ENCODE data around the gene NUP210. TPM values are rescaled to one million over a fixed set of nuclear protein-coding genes. Genes with fewer than 3 reads are reported as not detected.

NUP210 gene
- total and polyA plus RNA-seq, 2 of the 13 experiments (the other 11 are each of a cell fraction or from before 2014, with no cell fraction given), result 31.6 to 35.2 TPM

DNA sequence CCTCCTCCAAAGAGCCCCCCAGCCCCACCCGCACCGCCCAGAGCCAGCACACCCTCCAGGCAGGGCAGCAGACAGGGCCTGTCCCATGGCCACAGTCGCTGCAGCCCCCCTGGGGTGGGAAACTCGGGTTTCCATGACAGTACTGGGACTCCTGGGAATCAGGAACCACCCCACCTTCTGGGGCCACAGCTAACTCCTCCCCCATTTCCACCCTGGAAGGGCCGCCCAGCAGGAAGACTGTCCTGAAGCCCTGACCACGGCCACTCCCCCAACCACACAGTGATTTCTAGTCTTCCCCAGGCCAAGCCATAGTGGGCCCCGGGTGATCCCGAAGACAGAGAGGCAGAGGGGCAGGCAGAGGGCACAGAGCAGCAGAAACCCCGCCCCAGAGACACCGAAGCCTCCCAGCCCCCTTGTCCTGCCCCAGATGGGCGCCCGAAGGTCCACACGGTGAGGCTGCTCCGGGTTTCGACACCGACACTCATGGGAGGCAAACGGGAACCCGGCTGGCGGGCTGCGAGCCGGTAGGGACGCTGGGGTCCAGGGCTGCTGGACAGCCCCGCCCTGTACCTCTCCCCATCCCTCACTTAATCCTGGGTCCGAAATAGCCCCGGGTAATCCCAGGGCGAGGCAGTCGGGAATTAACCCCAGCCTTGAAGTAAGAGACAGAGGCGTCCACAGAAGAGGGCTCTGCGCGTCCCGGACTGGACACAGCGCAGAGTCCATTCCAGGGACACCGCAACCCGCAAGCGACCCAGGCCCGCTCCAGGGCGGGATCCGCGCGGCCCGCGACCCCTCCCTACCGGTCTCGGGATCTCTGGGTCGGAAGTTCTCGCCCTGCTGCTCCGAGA is 138.4 kb downstream of the NUP210 start (continued):
- TF ChIP-seq, protein P1, sequence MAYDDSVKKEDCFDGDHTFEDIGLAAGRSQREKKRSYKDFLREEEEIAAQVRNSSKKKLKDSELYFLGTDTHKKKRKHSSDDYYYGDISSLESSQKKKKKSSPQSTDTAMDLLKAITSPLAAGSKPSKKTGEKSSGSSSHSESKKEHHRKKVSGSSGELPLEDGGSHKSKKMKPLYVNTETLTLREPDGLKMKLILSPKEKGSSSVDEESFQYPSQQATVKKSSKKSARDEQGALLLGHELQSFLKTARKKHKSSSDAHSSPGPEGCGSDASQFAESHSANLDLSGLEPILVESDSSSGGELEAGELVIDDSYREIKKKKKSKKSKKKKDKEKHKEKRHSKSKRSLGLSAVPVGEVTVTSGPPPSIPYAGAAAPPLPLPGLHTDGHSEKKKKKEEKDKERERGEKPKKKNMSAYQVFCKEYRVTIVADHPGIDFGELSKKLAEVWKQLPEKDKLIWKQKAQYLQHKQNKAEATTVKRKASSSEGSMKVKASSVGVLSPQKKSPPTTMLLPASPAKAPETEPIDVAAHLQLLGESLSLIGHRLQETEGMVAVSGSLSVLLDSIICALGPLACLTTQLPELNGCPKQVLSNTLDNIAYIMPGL (CRISPR knock-in tag; IDR thresholded peaks at IDR 0.05; ENCODE audit: borderline replicate concordance in 1 of 2, low read depth in 1 of 2), result peak in 1 of 2 experiments; percentile 61; a peak in 2 of 4 replicates
- TF ChIP-seq IRX3 (CRISPR knock-in tag; IDR thresholded peaks at IDR 0.05; ENCODE audit: borderline replicate concordance, low read depth) (no peak), ATF7-NPFF (CRISPR knock-in tag; IDR thresholded peaks at IDR 0.05; ENCODE audit: low read depth) (0 out of 2 replicates have a peak, but pooled peaks have one; percentile 6), ZBTB8A (CRISPR knock-in tag; IDR thresholded peaks at IDR 0.05; ENCODE audit: borderline replicate concordance, low read depth) (no peak), RARG (CRISPR knock-in tag; IDR thresholded peaks at IDR 0.05; ENCODE audit: low read depth) (no peak), MATR3 (CRISPR knock-in tag; IDR thresholded peaks at IDR 0.05) (no peak), ZNF616 (CRISPR knock-in tag; IDR thresholded peaks at IDR 0.05; ENCODE audit: low read depth) (no peak), ZNF839 (CRISPR knock-in tag; IDR thresholded peaks at IDR 0.05; ENCODE audit: borderline replicate concordance) (no peak), SETDB1 (CRISPR knock-in tag; IDR thresholded peaks at IDR 0.05; ENCODE audit: borderline replicate concordance) (no peak), PRMT3 (CRISPR knock-in tag; IDR thresholded peaks at IDR 0.05; ENCODE audit: borderline replicate concordance, low read depth) (no peak), CC2D1A (CRISPR knock-in tag; IDR thresholded peaks at IDR 0.05) (0 out of 2 replicates have a peak, but pooled peaks have one; percentile 38), MTF2 (CRISPR knock-in tag; IDR thresholded peaks at IDR 0.05; ENCODE audit: borderline replicate concordance) (no peak), ZNF296 (CRISPR knock-in tag; conservative IDR thresholded peaks at IDR 0.05) (peak; percentile 53; the same call in 1 of the 2 replicates), ZNF567 (CRISPR knock-in tag; IDR thresholded peaks at IDR 0.05; ENCODE audit: borderline replicate concordance) (0 out of 2 replicates have a peak, but pooled peaks have one; percentile 43), ZSCAN21 (CRISPR knock-in tag; IDR thresholded peaks at IDR 0.05; ENCODE audit: borderline replicate concordance) (peak; percentile 28; the same call in 1 of the 2 replicates), ZNF33B (CRISPR knock-in tag; IDR thresholded peaks at IDR 0.05) (peak; percentile 31; the same call in 1 of the 2 replicates)
- TF ChIP-seq, protein P2, sequence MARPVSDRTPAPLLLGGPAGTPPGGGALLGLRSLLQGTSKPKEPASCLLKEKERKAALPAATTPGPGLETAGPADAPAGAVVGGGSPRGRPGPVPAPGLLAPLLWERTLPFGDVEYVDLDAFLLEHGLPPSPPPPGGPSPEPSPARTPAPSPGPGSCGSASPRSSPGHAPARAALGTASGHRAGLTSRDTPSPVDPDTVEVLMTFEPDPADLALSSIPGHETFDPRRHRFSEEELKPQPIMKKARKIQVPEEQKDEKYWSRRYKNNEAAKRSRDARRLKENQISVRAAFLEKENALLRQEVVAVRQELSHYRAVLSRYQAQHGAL (CRISPR knock-in tag; IDR thresholded peaks at IDR 0.05; ENCODE audit: not compliant biosample characterization), result no peak
- TF ChIP-seq, protein P3, sequence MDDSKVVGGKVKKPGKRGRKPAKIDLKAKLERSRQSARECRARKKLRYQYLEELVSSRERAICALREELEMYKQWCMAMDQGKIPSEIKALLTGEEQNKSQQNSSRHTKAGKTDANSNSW (CRISPR knock-in tag; IDR thresholded peaks at IDR 0.05; ENCODE audit: borderline replicate concordance), result no peak
- TF ChIP-seq, protein P4, sequence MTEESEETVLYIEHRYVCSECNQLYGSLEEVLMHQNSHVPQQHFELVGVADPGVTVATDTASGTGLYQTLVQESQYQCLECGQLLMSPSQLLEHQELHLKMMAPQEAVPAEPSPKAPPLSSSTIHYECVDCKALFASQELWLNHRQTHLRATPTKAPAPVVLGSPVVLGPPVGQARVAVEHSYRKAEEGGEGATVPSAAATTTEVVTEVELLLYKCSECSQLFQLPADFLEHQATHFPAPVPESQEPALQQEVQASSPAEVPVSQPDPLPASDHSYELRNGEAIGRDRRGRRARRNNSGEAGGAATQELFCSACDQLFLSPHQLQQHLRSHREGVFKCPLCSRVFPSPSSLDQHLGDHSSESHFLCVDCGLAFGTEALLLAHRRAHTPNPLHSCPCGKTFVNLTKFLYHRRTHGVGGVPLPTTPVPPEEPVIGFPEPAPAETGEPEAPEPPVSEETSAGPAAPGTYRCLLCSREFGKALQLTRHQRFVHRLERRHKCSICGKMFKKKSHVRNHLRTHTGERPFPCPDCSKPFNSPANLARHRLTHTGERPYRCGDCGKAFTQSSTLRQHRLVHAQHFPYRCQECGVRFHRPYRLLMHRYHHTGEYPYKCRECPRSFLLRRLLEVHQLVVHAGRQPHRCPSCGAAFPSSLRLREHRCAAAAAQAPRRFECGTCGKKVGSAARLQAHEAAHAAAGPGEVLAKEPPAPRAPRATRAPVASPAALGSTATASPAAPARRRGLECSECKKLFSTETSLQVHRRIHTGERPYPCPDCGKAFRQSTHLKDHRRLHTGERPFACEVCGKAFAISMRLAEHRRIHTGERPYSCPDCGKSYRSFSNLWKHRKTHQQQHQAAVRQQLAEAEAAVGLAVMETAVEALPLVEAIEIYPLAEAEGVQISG (CRISPR knock-in tag; IDR thresholded peaks at IDR 0.05), result no peak
- TF ChIP-seq, protein P5, sequence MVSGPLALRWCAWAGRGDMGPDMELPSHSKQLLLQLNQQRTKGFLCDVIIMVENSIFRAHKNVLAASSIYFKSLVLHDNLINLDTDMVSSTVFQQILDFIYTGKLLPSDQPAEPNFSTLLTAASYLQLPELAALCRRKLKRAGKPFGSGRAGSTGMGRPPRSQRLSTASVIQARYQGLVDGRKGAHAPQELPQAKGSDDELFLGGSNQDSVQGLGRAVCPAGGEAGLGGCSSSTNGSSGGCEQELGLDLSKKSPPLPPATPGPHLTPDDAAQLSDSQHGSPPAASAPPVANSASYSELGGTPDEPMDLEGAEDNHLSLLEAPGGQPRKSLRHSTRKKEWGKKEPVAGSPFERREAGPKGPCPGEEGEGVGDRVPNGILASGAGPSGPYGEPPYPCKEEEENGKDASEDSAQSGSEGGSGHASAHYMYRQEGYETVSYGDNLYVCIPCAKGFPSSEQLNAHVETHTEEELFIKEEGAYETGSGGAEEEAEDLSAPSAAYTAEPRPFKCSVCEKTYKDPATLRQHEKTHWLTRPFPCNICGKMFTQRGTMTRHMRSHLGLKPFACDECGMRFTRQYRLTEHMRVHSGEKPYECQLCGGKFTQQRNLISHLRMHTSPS (CRISPR knock-in tag; IDR thresholded peaks at IDR 0.05; ENCODE audit: low read depth), result no peak

Data from HepG2 (cell line).